Natural killer cell (primary cell): ENCODE results near the gene ZYG11A. TPM values are rescaled to one million over a fixed set of nuclear protein-coding genes. Genes with fewer than 3 reads are reported as not detected.
"Not testable (repeated sequence)": the region's sequence is repeated elsewhere in the genome, so short reads cannot be mapped to it uniquely, and the experiment has no call there.

Source experiments
- ATAC-seq, 3 donors: fragments of 150-1000 bp in 2 of 3; fragments of 200-7000 bp in 1 of 3; cut with Tn5 transposase; 1 replicate in 1 of 3; 2 replicates in 2 of 3; pipeline ENCODE4 v1.10.0; 2021; ENCODE audit warnings: mild to moderate bottlenecking in 2 of 3, moderate library complexity in 2 of 3
- DNase-seq, 2 donors: peaks; one replicate each; pipeline versions ENCODE4 v3.0.0 to v3.0.0-alpha.2; 2013 to 2021; ENCODE audit warnings: mixed read lengths in 1 of 2
- H3K27ac ChIP-seq: one replicate; pipeline ENCODE4 v1.5.1; 2013; ENCODE audit warnings: mild to moderate bottlenecking, low read length
- H3K27me3 ChIP-seq: one replicate; pipeline ENCODE4 v1.6.1; 2013; ENCODE audit warnings: low read length; ENCODE audit not compliant: control insufficient read depth, insufficient read depth
- H3K36me3 ChIP-seq: one replicate; pipeline ENCODE4 v1.6.1; 2013; ENCODE audit warnings: low read length; ENCODE audit not compliant: control insufficient read depth, insufficient read depth
- H3K4me1 ChIP-seq: one replicate; pipeline ENCODE4 v1.6.1; 2013; ENCODE audit warnings: low read length; ENCODE audit not compliant: control insufficient read depth, insufficient read depth
- H3K4me3 ChIP-seq: one replicate; pipeline ENCODE4 v1.5.1; 2013; ENCODE audit warnings: low read length
- H3K9me3 ChIP-seq: one replicate; pipeline ENCODE4 v1.6.1; 2013; ENCODE audit warnings: low read length; ENCODE audit not compliant: control insufficient read depth, insufficient read depth
- H3K27ac Mint-ChIP-seq, 2 donors: one replicate each; pipeline ENCODE4 v1.8.0; 2022; ENCODE audit warnings: mild to moderate bottlenecking in 2 of 2, mixed read lengths in 2 of 2, moderate library complexity in 1 of 2
- H3K27me3 Mint-ChIP-seq, 2 donors: one replicate each; pipeline ENCODE4 v1.8.0; 2022; ENCODE audit warnings: low read depth in 2 of 2, mixed read lengths in 2 of 2
- H3K36me3 Mint-ChIP-seq: one replicate; pipeline ENCODE4 v1.8.0; 2022; ENCODE audit warnings: mixed read lengths
- H3K4me1 Mint-ChIP-seq, 2 donors: one replicate each; pipeline ENCODE4 v1.8.0; 2022; ENCODE audit warnings: mixed read lengths in 2 of 2
- H3K4me3 Mint-ChIP-seq: one replicate; pipeline ENCODE4 v1.8.0; 2022; ENCODE audit warnings: mild to moderate bottlenecking, moderate library complexity, mixed read lengths
- H3K9me3 Mint-ChIP-seq, 2 donors: one replicate each; pipeline ENCODE4 v1.8.0; 2022; ENCODE audit warnings: mixed read lengths in 2 of 2
- CTCF ChIP-seq: fragments of 200-600 bp; IDR thresholded peaks from one replicate; pipeline ENCODE4 v1.8.0; 2022; ENCODE audit warnings: antibody characterized with exemption
- WGBS: methylation state at CpG from one replicate; pipeline ENCODE4 v1.1.7; 2013; ENCODE audit warnings: missing lambda C conversion rate; ENCODE audit not compliant: insufficient coverage; 5-methylcytosine and 5-hydroxymethylcytosine counted together
- intact Hi-C: fragments of 100-400 bp; cut with micrococcal nuclease; formaldehyde crosslinking; loops from one replicate; pipeline ENCODE4 v1.14.2; 2022
- total RNA-seq, 4 donors: library from RNA; stranded (reverse); fragments of 120-200 nt in 1 of 4; gene quantifications; one replicate each; pipeline versions ENCODE4 v1.2.3 to v1.2.4, GENCODE V29; 2013 to 2022

Gene ZYG11A
- total RNA-seq = under 1 TPM in 1 of 3 donors, not detected in 2; 0.58 TPM
- 0.14 TPM for total RNA-seq (2013)

- H3K27me3 ChIP-seq = peaks cover 19% of the 10 kb centered on the region
- H3K9me3 ChIP-seq = no peaks in the 10 kb centered on the region
- no peak within 1 kb of the TSS for H3K27ac Mint-ChIP-seq
- no peak within 1 kb of the TSS for H3K27ac ChIP-seq
- peak; percentile 55 to 83 for DNase-seq
- TF ChIP-seq CTCF = no peak
- H3K36me3 Mint-ChIP-seq = no peaks in the 10 kb centered on the region
- no peaks in the 10 kb centered on the region for H3K9me3 Mint-ChIP-seq
- peaks cover 14 to 23% of the 10 kb centered on the region in 2 donors for H3K27me3 Mint-ChIP-seq
- peak within 1 kb of the TSS; percentile 77 for H3K4me3 Mint-ChIP-seq
- H3K4me3 ChIP-seq = peak within 1 kb of the TSS; percentile 6
- 5% methylated on average over 88 of the region's 88 CpGs for WGBS
- peaks cover 0 to 18% of the 10 kb centered on the region in 2 donors for H3K4me1 Mint-ChIP-seq
- no peaks in the 10 kb centered on the region for H3K36me3 ChIP-seq
- peaks cover 12% of the 10 kb centered on the region for H3K4me1 ChIP-seq
- ATAC-seq = peak; percentile 96 to 98 (median 98)
- intact Hi-C loops = loop anchor here (10.0 kb wide), 1 partner anchor 342 kb away; no protein-coding TSS in a partner anchor
Observed at GRCh38 chr1:52842643-52843310, at the start of gene ZYG11A. ZYG11A (plus strand) TSS chr1:52842760; CDS start chr1:52842884, 124 bp downstream.

- H3K4me3 Mint-ChIP-seq, ATAC-seq, H3K4me1 Mint-ChIP-seq, DNase-seq, H3K27ac ChIP-seq, H3K4me1 ChIP-seq, H3K9me3 ChIP-seq, H3K36me3 Mint-ChIP-seq, H3K4me3 ChIP-seq, H3K27me3 ChIP-seq, H3K27me3 Mint-ChIP-seq, H3K9me3 Mint-ChIP-seq, H3K27ac Mint-ChIP-seq, H3K36me3 ChIP-seq, intact Hi-C loops: not testable (repeated sequence)
- over 99% methylated on average over 7 of the region's 7 CpGs for WGBS
Observed at GRCh38 chr1:52793717-52794116, 48.8 kb upstream of the ZYG11A start.

GRCh38 chr1:52795464-52795863 is 47.1 kb upstream of the ZYG11A start:
- no peak for ATAC-seq
- WGBS = 92% methylated on average over 2 of the region's 3 CpGs
- no peak overlapping the region for H3K27ac Mint-ChIP-seq

GRCh38 chr1:52798331-52798730 is 44.2 kb upstream of the ZYG11A start:
- TF ChIP-seq CTCF = no peak
- no peak for ATAC-seq
- Histone ChIP-seq H3K36me3 (peaks cover 8% of the 10 kb centered on the region), H3K4me1 (no peaks in the 10 kb centered on the region), H3K9me3 (no peaks in the 10 kb centered on the region), H3K4me3 (no peak overlapping the region), H3K27me3 (no peaks in the 10 kb centered on the region), H3K27ac (no peak overlapping the region)
- Mint-ChIP-seq H3K4me3 (no peak overlapping the region), H3K9me3 (no peaks in the 10 kb centered on the region), H3K4me1 (no peaks in the 10 kb centered on the region), H3K36me3 (no peaks in the 10 kb centered on the region), H3K27ac (no peak overlapping the region), H3K27me3 (no peaks in the 10 kb centered on the region)
- DNase-seq = no peak
- intact Hi-C loops = no loop called here
- WGBS = 100% methylated on average over 3 of the region's 3 CpGs

More at GRCh38 chr1:52795464-52795863, 47.1 kb upstream of the ZYG11A start:
- intact Hi-C loops = no loop called here
- H3K27ac ChIP-seq = no peak overlapping the region
- H3K4me1 Mint-ChIP-seq = no peaks in the 10 kb centered on the region
- H3K9me3 Mint-ChIP-seq = no peaks in the 10 kb centered on the region
- H3K36me3 Mint-ChIP-seq = no peaks in the 10 kb centered on the region
- TF ChIP-seq CTCF = no peak
- no peaks in the 10 kb centered on the region for H3K9me3 ChIP-seq
- peaks cover 5% of the 10 kb centered on the region for H3K36me3 ChIP-seq
- no peak overlapping the region for H3K4me3 ChIP-seq
- H3K27me3 Mint-ChIP-seq = no peaks in the 10 kb centered on the region
- no peaks in the 10 kb centered on the region for H3K27me3 ChIP-seq
- no peak overlapping the region for H3K4me3 Mint-ChIP-seq
- H3K4me1 ChIP-seq = no peaks in the 10 kb centered on the region
- DNase-seq = no peak
